ENCODE data around the gene TMEM45A.

The TMEM45A gene

DNA sequence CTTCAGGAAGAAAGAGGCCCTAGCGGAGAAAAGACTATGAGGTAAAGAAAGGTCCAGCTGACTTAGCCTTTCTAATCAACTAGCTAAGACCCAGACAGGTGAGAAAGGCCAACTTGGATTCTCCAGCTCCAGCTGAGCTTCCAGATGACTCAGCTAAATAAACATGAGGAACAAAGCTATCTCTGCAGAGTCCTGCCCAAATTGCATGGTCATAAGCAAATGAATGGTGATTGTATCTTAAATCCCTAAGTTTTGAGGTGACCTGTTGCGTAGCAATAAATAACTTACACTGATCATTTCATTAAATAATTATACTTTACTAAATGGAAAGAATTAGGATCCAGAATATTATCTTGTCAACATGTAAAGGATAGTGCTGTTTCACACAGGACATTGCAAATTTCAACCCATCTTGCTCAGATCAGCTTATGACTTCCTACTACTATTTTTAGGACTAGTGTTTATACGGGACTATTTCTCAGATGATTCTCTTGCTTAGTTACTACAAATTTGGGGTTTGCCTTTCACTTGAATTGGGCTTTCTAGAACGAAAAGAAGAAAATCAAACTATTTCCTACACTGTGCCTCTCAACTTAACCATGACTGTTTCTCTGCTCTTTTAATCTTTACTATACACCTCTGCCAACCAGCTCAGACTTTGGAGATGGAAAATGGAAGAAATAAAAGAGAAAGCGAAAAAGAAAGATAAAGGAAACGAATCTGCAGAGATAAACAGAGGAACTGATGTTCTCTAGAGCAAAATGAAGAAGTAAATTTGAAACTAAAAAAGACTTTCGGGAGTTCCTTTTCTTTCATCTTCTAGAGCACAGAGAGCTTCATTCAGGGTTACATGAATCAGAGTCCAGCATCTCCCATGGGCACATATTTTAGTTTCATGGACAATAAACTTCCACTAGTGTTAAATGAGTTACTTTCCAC, 110.4 kb downstream of the TMEM45A start:
- no peak overlapping the region for H3K4me3 ChIP-seq
- peak overlapping the region in 10 of 21 experiments; percentile 3 to 73 (median 46) for H3K27ac ChIP-seq

DNA sequence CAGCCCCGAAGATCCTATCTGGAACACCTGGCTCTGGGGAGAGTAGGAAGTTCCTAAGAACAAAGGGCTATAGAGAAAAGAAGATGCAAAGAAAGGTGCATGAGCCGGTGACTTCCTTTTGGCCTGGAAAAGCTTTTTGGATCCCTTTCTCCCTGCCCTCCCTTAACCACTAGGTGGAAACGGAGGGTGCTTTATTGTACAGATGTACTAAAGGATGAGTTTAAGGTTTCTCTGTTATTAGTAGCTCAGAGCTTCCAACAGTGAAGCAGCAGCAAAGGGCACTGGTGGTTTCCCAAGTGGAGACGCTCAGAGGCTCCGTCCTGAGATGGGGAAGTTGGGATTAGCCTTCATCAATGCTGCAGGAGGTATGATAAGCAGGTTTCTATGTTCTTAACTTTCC, 111.0 kb downstream of the TMEM45A start:
- no peak overlapping the region for H3K4me3 ChIP-seq
- H3K27ac ChIP-seq: peak overlapping the region in 7 of 21 experiments; percentile 6 to 73 (median 63)

DNA sequence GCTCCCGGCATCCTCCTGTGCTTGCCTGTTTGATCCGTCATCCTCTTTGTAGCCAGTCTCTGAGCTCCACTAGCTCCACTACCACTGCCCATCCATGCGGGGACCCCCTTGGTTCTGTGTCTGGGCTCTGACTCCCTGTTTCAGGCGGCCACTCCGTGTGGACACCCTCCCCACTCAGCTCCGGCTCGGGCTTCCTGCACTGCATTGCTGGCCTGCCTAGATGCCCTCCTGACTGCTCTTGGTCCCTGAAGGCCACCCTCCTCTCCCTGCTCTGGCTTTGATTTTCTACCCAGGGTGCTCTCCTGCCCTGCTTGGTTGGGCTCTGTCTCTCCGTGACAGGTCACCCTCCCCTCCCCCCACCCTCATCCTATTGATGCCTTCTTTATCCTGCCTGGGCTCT, 112.9 kb downstream of the TMEM45A start:
- H3K4me3 ChIP-seq: no peak overlapping the region

DNA sequence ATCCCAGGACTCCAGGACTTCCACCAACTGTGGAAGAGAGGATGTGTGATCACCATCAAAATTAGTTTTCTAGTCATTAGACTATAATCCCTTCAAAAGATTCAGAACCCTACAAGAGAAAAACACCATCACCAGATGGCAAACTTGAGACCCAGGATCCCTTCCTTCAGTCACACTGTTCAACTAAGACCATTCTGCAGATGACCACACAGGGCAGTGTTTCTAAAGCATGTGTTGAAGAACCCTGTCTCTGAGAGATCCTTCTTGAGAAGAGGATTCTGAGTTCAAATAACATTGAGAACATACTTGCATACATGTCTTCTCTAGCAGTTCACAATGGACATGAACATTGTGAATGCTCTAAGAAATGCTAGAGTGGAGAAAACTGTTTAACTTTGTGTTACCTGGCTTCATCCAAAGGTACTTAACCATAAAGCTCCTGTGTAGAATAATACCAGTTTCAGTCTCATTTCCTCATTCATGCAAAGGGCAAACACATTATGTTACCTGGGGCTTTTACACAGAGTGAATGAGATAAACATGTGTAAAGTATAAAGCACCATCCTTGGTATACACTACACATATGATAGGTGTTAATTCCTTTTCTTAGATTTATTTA, 114.6 kb downstream of the TMEM45A start:
- H3K4me3 ChIP-seq: no peak overlapping the region
- H3K27ac ChIP-seq: no peak overlapping the region

More for the DNA sequence above, 112.9 kb downstream of the TMEM45A start:
- H3K27ac ChIP-seq: no peak overlapping the region

DNA sequence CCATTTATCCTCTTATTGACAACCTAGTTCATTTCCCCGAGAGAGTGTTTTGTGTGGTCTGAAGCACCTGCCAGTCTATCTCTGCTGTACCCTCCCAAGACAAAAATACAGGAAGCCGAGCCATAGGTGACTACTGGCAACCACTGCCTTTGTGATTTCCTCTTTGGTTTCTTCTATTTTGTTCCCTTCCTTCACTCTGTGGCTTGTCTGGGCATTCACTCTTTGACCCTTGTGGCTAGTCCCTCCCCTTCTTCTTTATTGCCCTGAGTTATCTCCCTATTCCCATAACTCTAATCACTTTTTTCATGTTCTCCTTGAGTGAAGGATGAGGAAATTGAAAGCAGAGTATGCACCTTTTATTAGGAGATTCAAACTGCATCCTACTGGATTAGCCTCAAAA, 116.9 kb downstream of the TMEM45A start, which contains the start of gene ADGRG7:
ADGRG7 (plus strand) TSS at position 297 of the 400 bp plus-strand sequence. CDS start 256 bp downstream, outside the sequence.
- H3K4me3 ChIP-seq: no peak within 1 kb of the TSS
- H3K27ac ChIP-seq: no peak within 1 kb of the TSS

DNA sequence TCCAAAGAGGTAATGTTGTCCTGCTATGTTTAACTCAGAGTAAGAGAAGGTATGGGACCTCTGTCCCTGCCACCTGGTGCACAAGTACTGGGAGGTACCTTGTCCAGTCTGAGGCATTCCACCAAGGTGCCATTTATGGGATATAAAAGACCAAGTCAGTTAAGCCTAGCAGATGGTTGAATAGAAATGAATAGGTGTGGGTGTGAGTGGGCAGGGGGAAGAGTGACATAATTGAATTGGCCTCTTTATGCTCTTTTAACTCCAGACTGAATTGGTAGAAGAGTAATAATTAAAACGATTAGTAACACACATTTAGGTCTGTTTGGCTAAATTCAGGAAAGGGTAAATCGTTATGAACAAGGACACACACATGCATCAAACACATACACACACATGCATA, 117.5 kb downstream of the TMEM45A start:
- Histone ChIP-seq H3K4me3 (no peak overlapping the region), H3K27ac (no peak overlapping the region)

DNA sequence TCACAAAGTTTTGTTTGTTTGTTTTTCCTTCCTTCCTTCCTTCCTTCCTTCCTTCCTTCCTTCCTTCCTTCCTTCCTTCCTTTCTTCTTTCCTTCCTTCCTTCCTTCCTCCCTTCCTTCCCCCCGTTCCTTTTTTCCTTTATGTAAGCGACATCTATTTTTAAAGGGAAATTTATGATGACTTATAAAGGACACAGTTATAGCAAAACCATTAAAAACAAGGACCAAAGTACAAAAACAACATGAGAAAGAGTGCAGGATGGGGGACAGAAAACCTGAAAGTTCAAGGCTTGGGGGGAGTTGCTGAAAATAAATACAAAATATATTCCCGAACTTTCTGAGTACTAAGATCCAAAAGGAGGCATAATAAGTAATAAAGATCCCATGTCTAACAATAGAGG, 118.8 kb downstream of the TMEM45A start:
- Histone ChIP-seq H3K4me3 (no peak overlapping the region), H3K27ac (no peak overlapping the region)

DNA sequence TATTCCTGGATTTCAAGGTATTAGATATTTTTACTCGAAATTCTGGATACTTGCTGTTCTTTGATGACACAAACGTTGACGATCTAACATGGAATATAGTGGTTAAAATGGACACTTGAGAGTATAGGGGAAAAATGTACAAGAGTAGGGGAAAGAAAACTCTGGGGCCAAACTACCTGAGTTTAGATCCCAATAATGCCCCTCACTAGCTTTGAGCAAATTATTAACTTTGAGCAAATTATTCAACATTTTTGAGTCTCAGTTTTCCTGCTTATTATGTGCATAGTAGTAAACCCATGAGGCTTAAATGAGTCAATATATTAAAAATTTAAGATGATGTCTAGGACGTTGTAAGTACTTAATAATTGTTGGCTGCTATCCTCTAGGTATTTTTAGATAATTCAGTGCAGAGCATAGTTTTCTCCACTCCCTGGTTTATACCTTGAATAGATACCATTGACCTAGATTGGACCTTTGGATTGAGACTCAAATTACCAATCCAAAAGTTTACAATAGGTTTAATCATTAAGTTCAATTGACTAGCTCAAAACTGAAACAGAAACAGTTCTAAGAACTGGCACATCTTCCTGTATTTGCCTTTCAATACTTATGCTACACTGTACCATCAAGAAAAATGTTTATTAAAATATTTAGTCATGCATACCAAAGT, 121.4 kb downstream of the TMEM45A start:
- Histone ChIP-seq H3K27ac (no peak overlapping the region), H3K4me3 (no peak overlapping the region)

DNA sequence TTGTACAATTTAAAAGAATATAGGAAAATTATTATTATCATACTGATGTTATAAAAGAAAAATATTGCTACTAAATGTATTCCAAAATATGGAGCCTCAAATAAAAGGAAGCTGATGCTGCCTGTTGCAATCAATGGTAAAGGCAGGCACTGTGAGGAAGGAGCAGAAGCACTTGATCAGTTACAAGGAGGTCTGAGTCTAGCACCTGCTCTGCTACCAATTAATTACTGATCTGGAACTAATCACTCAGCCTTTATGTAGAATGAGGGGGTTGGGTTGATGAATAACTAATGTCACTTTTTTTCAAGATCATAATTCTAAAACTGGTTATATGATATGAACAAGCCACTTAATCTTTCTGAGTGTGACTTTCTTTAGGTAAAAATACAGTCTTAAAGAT, 122.5 kb downstream of the TMEM45A start:
- Histone ChIP-seq H3K27ac (no peak overlapping the region), H3K4me3 (no peak overlapping the region)

DNA sequence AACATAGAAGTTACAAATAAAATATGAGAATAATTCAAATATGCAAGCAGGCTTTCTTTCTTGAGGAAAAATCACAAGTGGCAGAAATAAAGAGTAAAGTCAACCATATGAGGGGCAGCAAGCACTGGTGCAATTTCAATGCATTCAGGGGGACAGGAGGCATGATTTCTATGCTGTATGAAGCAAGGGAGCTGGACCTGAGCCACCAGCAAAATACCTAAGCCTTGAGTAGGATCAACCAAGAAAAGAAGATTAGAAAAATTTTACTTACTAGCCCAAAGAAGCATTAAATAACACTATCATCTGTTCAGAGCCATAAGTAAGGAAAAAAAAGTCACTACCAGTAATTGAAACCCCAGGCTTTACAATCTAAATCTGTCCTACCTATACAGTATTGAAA, 123.3 kb downstream of the TMEM45A start:
- Histone ChIP-seq H3K27ac (no peak overlapping the region), H3K4me3 (no peak overlapping the region)

DNA sequence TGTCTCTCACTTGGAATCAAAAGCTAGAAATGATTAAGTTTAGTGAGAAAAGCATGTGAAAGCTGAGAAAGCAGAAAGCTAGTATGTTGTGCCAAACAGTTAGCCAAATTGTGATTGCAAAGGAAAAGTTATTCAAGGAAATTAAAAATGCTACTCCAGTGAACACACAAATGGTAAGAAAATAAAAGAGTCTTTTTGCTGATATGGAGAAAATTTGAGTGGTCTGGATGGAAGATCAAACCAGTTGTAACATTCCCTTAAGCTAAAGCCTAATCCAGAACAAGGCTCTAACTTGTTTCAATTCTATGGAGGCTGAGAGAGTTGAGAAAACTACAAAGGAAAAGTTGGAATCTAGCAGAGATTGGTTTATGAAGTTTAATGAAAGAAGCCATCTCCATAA, 128.8 kb downstream of the TMEM45A start:
- Histone ChIP-seq H3K4me3 (no peak overlapping the region), H3K27ac (no peak overlapping the region)

Data from skin epidermis (tissue), 12 donors.